ENCODE results near the gene PLEKHG7.

GRCh38 chr12:92658611-92659010 lies 44.2 kb upstream of the PLEKHG7 start:
- no peak for TF ChIP-seq POLR2A (IDR thresholded peaks at IDR 0.05)
- TF ChIP-seq, protein P1, sequence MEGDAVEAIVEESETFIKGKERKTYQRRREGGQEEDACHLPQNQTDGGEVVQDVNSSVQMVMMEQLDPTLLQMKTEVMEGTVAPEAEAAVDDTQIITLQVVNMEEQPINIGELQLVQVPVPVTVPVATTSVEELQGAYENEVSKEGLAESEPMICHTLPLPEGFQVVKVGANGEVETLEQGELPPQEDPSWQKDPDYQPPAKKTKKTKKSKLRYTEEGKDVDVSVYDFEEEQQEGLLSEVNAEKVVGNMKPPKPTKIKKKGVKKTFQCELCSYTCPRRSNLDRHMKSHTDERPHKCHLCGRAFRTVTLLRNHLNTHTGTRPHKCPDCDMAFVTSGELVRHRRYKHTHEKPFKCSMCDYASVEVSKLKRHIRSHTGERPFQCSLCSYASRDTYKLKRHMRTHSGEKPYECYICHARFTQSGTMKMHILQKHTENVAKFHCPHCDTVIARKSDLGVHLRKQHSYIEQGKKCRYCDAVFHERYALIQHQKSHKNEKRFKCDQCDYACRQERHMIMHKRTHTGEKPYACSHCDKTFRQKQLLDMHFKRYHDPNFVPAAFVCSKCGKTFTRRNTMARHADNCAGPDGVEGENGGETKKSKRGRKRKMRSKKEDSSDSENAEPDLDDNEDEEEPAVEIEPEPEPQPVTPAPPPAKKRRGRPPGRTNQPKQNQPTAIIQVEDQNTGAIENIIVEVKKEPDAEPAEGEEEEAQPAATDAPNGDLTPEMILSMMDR (IDR thresholded peaks at IDR 0.05): no peak

Measured in esophagus squamous epithelium (tissue), 4 donors.